HepG2 (cell line): Measurements from ENCODE around the gene VWA1. TPM values are rescaled to one million over a fixed set of nuclear protein-coding genes. Genes with fewer than 3 reads are reported as not detected.
A peak's percentile ranks its signal among the peaks of the same experiment; 100 is the strongest.

Experiments
- FOXA3 ChIP-seq: IDR thresholded peaks from 2 replicates; pipeline ENCODE4 v1.6.1; 2016; ENCODE audit warnings: missing genetic modification reagents, missing compliant biosample characterization
- GATAD2A ChIP-seq: IDR thresholded peaks from 2 replicates; pipeline ENCODE4 v1.6.1; 2016
- HMG20A ChIP-seq: IDR thresholded peaks from 2 replicates; pipeline ENCODE4 v1.6.1; 2016; ENCODE audit warnings: borderline replicate concordance
- MAZ ChIP-seq, 2 experiments: sonication (generic) in 1 of 2; formaldehyde crosslinking in 1 of 2; IDR thresholded peaks; 2 replicates each; pipeline versions ENCODE4 v1.5.0 to v1.6.1; 2012 to 2020; ENCODE audit warnings: low read depth in 2 of 2, mild to moderate bottlenecking in 2 of 2, borderline replicate concordance in 1 of 2, improper control_type of control experiment in 1 of 2, low read length in 1 of 2, missing genetic modification reagents in 1 of 2, moderate library complexity in 1 of 2
- MIER3 ChIP-seq: IDR thresholded peaks from 2 replicates; pipeline ENCODE4 v1.6.1; 2016; ENCODE audit warnings: missing compliant biosample characterization, borderline replicate concordance
- SALL2 ChIP-seq: sonication (generic); formaldehyde crosslinking; IDR thresholded peaks from 2 replicates; pipeline ENCODE4 v1.8.1; 2023; ENCODE audit warnings: mild to moderate bottlenecking, missing genetic modification reagents, inconsistent platforms
- ZBTB14 ChIP-seq: sonication (generic); formaldehyde crosslinking; IDR thresholded peaks from 2 replicates; pipeline ENCODE4 v1.4.0; 2020; ENCODE audit warnings: missing genetic modification reagents
- ZBTB2 ChIP-seq: sonication (generic); formaldehyde crosslinking; IDR thresholded peaks from 2 replicates; pipeline ENCODE4 v1.8.0; 2022; ENCODE audit warnings: low read depth, missing genetic modification reagents
- ZFX ChIP-seq: sonication (generic); formaldehyde crosslinking; IDR thresholded peaks from 2 replicates; pipeline ENCODE4 v1.4.0; 2020; ENCODE audit warnings: mild to moderate bottlenecking, low read depth, missing genetic modification reagents, moderate library complexity
- ZNF180 ChIP-seq: sonication (generic); formaldehyde crosslinking; IDR thresholded peaks from 2 replicates; pipeline ENCODE4 v1.4.0; 2020; ENCODE audit warnings: low read depth, missing genetic modification reagents, borderline replicate concordance
- ZNF547 ChIP-seq: sonication (generic); formaldehyde crosslinking; IDR thresholded peaks from 2 replicates; pipeline ENCODE4 v1.5.1; 2020; ENCODE audit warnings: mild to moderate bottlenecking, missing genetic modification reagents
- ZNF577 ChIP-seq: sonication (generic); formaldehyde crosslinking; IDR thresholded peaks from 2 replicates; pipeline ENCODE4 v1.4.0; 2020; ENCODE audit warnings: mild to moderate bottlenecking, low read depth, missing genetic modification reagents, borderline replicate concordance
- ZNF615 ChIP-seq: sonication (generic); formaldehyde crosslinking; IDR thresholded peaks from 2 replicates; pipeline ENCODE4 v1.5.0; 2020; ENCODE audit warnings: mild to moderate bottlenecking, missing genetic modification reagents, borderline replicate concordance
- polyA plus RNA-seq, 8 experiments: library from polyadenylated mRNA; depleted of rRNA in 3 of 8; stranded (reverse) in 7 of 8; unstranded in 1 of 8; fragments of >200 nt; fragmentation: Illumina TruSeq in 4 of 8; extraction: Trizol in 4 of 8; gene quantifications; 2 replicates each; pipeline versions ENCODE4 v1.2.1 to v1.2.3, GENCODE V29; 2011 to 2016; ENCODE audit warnings: low read depth in 4 of 8, missing spikeins in 1 of 8, mixed read lengths in 1 of 8; ENCODE audit not compliant: insufficient read depth in 1 of 8
- total RNA-seq, 5 experiments: library from RNA; depleted of rRNA; stranded (reverse); fragments of >200 nt; fragmentation: Illumina TruSeq; extraction: Trizol; gene quantifications; 2 replicates each; pipeline ENCODE4 v1.2.3, GENCODE V29; 2016; ENCODE audit warnings: low read depth in 1 of 5
- TF ChIP-seq, protein P1 (sequence below): sonication (generic); formaldehyde crosslinking; IDR thresholded peaks from 2 replicates; pipeline ENCODE4 v1.4.0; 2020; ENCODE audit warnings: missing genetic modification reagents, mild to moderate bottlenecking, borderline replicate concordance
- TF ChIP-seq, protein P2 (sequence below): sonication (generic); formaldehyde crosslinking; IDR thresholded peaks from 2 replicates; pipeline ENCODE4 v1.4.0; 2020; ENCODE audit warnings: mild to moderate bottlenecking, low read depth, missing genetic modification reagents
- TF ChIP-seq, protein P3 (sequence below): sonication (generic); formaldehyde crosslinking; IDR thresholded peaks from 2 replicates; pipeline ENCODE4 v1.4.0; 2020; ENCODE audit warnings: missing genetic modification reagents
- TF ChIP-seq, protein P4 (sequence below): sonication (generic); formaldehyde crosslinking; IDR thresholded peaks from 2 replicates; pipeline ENCODE4 v1.8.1; 2023; ENCODE audit warnings: missing genetic modification reagents, mild to moderate bottlenecking, borderline replicate concordance

VWA1 gene
- total and polyA plus RNA-seq, 2 of the 13 experiments (the other 11 are each of a cell fraction or from before 2014, with no cell fraction given): 40.9 to 57.5 TPM

GRCh38 chr1:1431845-1432273 lies 3.6 kb upstream of the VWA1 start (continued):
- TF ChIP-seq, protein P1, sequence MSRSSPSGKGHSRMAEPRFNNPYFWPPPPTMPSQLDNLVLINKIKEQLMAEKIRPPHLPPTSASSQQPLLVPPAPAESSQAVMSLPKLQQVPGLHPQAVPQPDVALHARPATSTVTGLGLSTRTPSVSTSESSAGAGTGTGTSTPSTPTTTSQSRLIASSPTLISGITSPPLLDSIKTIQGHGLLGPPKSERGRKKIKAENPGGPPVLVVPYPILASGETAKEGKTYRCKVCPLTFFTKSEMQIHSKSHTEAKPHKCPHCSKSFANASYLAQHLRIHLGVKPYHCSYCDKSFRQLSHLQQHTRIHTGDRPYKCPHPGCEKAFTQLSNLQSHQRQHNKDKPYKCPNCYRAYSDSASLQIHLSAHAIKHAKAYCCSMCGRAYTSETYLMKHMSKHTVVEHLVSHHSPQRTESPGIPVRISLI (CRISPR knock-in tag): 0 out of 2 replicates have a peak, but pooled peaks have one; percentile 16
- TF ChIP-seq MIER3 (CRISPR knock-in tag) (peak; percentile 15; the same call in 1 of the 2 replicates), ZBTB14 (CRISPR knock-in tag) (0 out of 2 replicates have a peak, but pooled peaks have one; percentile 26), SALL2 (CRISPR knock-in tag) (peak; percentile 14; the same call in 1 of the 2 replicates), ZNF547 (CRISPR knock-in tag) (peak; percentile 90), FOXA3 (peak; percentile 66), MAZ (IDR thresholded peaks at IDR 0.05; ENCODE audit: borderline replicate concordance, low read depth, low read length) (peak; percentile 93; the same call in 1 of the 2 replicates), MAZ (CRISPR knock-in tag; IDR thresholded peaks at IDR 0.05; ENCODE audit: low read depth) (peak; percentile 86), GATAD2A (peak; percentile 53), ZFX (peak; percentile 98), HMG20A (CRISPR knock-in tag) (0 out of 2 replicates have a peak, but pooled peaks have one; percentile 42), ZNF180 (CRISPR knock-in tag) (no peak), ZBTB2 (CRISPR knock-in tag) (0 out of 2 replicates have a peak, but pooled peaks have one; percentile 37), ZNF615 (CRISPR knock-in tag) (no peak), ZNF577 (CRISPR knock-in tag) (no peak)
- TF ChIP-seq, protein P2, sequence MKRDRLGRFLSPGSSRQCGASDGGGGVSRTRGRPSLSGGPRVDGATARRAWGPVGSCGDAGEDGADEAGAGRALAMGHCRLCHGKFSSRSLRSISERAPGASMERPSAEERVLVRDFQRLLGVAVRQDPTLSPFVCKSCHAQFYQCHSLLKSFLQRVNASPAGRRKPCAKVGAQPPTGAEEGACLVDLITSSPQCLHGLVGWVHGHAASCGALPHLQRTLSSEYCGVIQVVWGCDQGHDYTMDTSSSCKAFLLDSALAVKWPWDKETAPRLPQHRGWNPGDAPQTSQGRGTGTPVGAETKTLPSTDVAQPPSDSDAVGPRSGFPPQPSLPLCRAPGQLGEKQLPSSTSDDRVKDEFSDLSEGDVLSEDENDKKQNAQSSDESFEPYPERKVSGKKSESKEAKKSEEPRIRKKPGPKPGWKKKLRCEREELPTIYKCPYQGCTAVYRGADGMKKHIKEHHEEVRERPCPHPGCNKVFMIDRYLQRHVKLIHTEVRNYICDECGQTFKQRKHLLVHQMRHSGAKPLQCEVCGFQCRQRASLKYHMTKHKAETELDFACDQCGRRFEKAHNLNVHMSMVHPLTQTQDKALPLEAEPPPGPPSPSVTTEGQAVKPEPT: 0 out of 2 replicates have a peak, but pooled peaks have one; percentile 60
- TF ChIP-seq, protein P3, sequence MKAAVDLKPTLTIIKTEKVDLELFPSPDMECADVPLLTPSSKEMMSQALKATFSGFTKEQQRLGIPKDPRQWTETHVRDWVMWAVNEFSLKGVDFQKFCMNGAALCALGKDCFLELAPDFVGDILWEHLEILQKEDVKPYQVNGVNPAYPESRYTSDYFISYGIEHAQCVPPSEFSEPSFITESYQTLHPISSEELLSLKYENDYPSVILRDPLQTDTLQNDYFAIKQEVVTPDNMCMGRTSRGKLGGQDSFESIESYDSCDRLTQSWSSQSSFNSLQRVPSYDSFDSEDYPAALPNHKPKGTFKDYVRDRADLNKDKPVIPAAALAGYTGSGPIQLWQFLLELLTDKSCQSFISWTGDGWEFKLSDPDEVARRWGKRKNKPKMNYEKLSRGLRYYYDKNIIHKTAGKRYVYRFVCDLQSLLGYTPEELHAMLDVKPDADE: no peak; the same call in 1 of the 2 replicates
- TF ChIP-seq, protein P4, sequence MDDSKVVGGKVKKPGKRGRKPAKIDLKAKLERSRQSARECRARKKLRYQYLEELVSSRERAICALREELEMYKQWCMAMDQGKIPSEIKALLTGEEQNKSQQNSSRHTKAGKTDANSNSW: no peak
